HEK293 (cell line): ENCODE data around the gene MYOZ3.

Source experiments
- CTCF ChIA-PET: fragments of 350-600 bp; formaldehyde crosslinking; extraction: SDS; loops from one replicate; lab custom pipeline; 2021; ENCODE audit warnings: antibody characterized with exemption; lab: Yijun Ruan, JAX
- POLR2A ChIA-PET: fragments of 300-600 bp; formaldehyde crosslinking; extraction: SDS; loops from one replicate; lab custom pipeline; 2020; ENCODE audit warnings: antibody characterized with exemption, inconsistent platforms; lab: Yijun Ruan, JAX
- H3K27ac ChIP-seq: fragments of 200-500 bp; sonication (Bioruptor generic); 2 replicates; pipeline ENCODE4 v1.5.1; 2014; ENCODE audit warnings: low read depth, low read length, control low read depth, inconsistent platforms; ENCODE audit errors: extremely low read depth
- H3K36me3 ChIP-seq, 2 experiments: fragments of 200-500 bp in 1 of 2; sonication (Bioruptor generic) in 1 of 2; 1 replicate in 1 of 2; 2 replicates in 1 of 2; pipeline ENCODE4 v1.5.1; 2014 to 2017; ENCODE audit warnings: inconsistent platforms in 2 of 2, low read length in 2 of 2; ENCODE audit not compliant: control insufficient read depth in 2 of 2, insufficient read depth in 1 of 2
- H3K4me1 ChIP-seq: fragments of 200-500 bp; sonication (Bioruptor generic); 2 replicates; pipeline ENCODE4 v1.5.1; 2014; ENCODE audit warnings: mild to moderate bottlenecking, low read length, inconsistent platforms; ENCODE audit not compliant: control insufficient read depth, insufficient read depth
- H3K4me3 ChIP-seq: 2 replicates; pipeline ENCODE4 v1.5.1; 2011; ENCODE audit warnings: low read depth, mild to moderate bottlenecking, control low read depth, low read length, moderate library complexity
- H3K9me3 ChIP-seq: fragments of 200-500 bp; sonication (Bioruptor generic); 2 replicates; pipeline ENCODE4 v1.5.1; 2014; ENCODE audit warnings: low read depth, low read length, inconsistent platforms; ENCODE audit not compliant: control insufficient read depth, insufficient read depth
- FEZF1 ChIP-seq: fragments of 450-650 bp; formaldehyde crosslinking; IDR thresholded peaks from 2 replicates; pipeline ENCODE4 v1.5.1; 2016; ENCODE audit warnings: missing biosample characterization, missing genetic modification characterization
- GLIS1 ChIP-seq: fragments of 450-650 bp; formaldehyde crosslinking; IDR thresholded peaks from 2 replicates; pipeline ENCODE4 v1.5.1; 2016; ENCODE audit warnings: missing biosample characterization, missing genetic modification characterization
- HOXD13 ChIP-seq: sonication (generic); formaldehyde crosslinking; IDR thresholded peaks from 2 replicates; pipeline ENCODE4 v1.8.0; 2022; ENCODE audit warnings: missing genetic modification reagents, borderline replicate concordance
- KLF16 ChIP-seq: fragments of 450-650 bp; formaldehyde crosslinking; IDR thresholded peaks from 2 replicates; pipeline ENCODE4 v1.5.1; 2017; ENCODE audit warnings: missing biosample characterization, missing genetic modification characterization
- KLF8 ChIP-seq: fragments of 450-650 bp; formaldehyde crosslinking; IDR thresholded peaks from 2 replicates; pipeline ENCODE4 v1.5.1; 2016; ENCODE audit warnings: missing biosample characterization, missing genetic modification characterization
- OSR2 ChIP-seq: fragments of 450-650 bp; formaldehyde crosslinking; IDR thresholded peaks from 2 replicates; pipeline ENCODE4 v1.5.1; 2016; ENCODE audit warnings: missing biosample characterization, missing genetic modification characterization
- SALL2 ChIP-seq: fragments of 450-650 bp; formaldehyde crosslinking; IDR thresholded peaks from 2 replicates; pipeline ENCODE4 v1.5.0; 2017; ENCODE audit warnings: missing biosample characterization, mild to moderate bottlenecking, missing genetic modification characterization, borderline replicate concordance
- WT1 ChIP-seq: fragments of 450-650 bp; formaldehyde crosslinking; IDR thresholded peaks from 2 replicates; pipeline ENCODE4 v1.5.1; 2016; ENCODE audit warnings: missing biosample characterization, missing genetic modification characterization
- ZNF529 ChIP-seq: fragments of 450-650 bp; formaldehyde crosslinking; IDR thresholded peaks from 2 replicates; pipeline ENCODE4 v1.5.1; 2017; ENCODE audit warnings: missing genetic modification characterization, missing biosample characterization; ENCODE audit not compliant: insufficient replicate concordance
- ZNF571 ChIP-seq: fragments of 450-650 bp; formaldehyde crosslinking; IDR thresholded peaks from 2 replicates; pipeline ENCODE4 v1.5.0; 2017; ENCODE audit warnings: missing biosample characterization, missing genetic modification characterization
- ZNF629 ChIP-seq: fragments of 450-650 bp; formaldehyde crosslinking; IDR thresholded peaks from 2 replicates; pipeline ENCODE4 v1.5.1; 2017; ENCODE audit warnings: missing biosample characterization, missing genetic modification characterization
- ZNF843 ChIP-seq: fragments of 450-650 bp; formaldehyde crosslinking; IDR thresholded peaks from 2 replicates; pipeline ENCODE4 v1.5.1; 2016; ENCODE audit warnings: missing biosample characterization, missing genetic modification characterization
- ZXDB ChIP-seq: fragments of 450-650 bp; formaldehyde crosslinking; IDR thresholded peaks from 2 replicates; pipeline ENCODE4 v1.5.1; 2016; ENCODE audit warnings: missing biosample characterization, missing genetic modification characterization
- TF ChIP-seq, protein P1 (sequence below): fragments of 450-650 bp; formaldehyde crosslinking; optimal IDR thresholded peaks from 2 replicates; pipeline ENCODE3; 2016; ENCODE audit warnings: missing biosample characterization, mild to moderate bottlenecking, missing genetic modification characterization
- TF ChIP-seq, protein P2 (sequence below): fragments of 450-650 bp; formaldehyde crosslinking; IDR thresholded peaks from 2 replicates; pipeline ENCODE4 v1.5.1; 2017; ENCODE audit warnings: missing biosample characterization, missing genetic modification characterization
- TF ChIP-seq, protein P3 (sequence below): fragments of 450-650 bp; formaldehyde crosslinking; IDR thresholded peaks from 2 replicates; pipeline ENCODE4 v1.5.1; 2016; ENCODE audit warnings: missing biosample characterization, missing genetic modification characterization
- TF ChIP-seq, protein P4 (sequence below): fragments of 450-650 bp; formaldehyde crosslinking; IDR thresholded peaks from 2 replicates; pipeline ENCODE4 v1.5.1; 2016; ENCODE audit warnings: missing biosample characterization, missing genetic modification characterization
- TF ChIP-seq, protein P5 (sequence below): fragments of 450-650 bp; formaldehyde crosslinking; IDR thresholded peaks from 2 replicates; pipeline ENCODE4 v1.5.1; 2016; ENCODE audit warnings: missing biosample characterization, missing genetic modification characterization
- TF ChIP-seq, protein P6 (sequence below): fragments of 450-650 bp; formaldehyde crosslinking; IDR thresholded peaks from 2 replicates; pipeline ENCODE4 v1.5.1; 2017; ENCODE audit warnings: missing biosample characterization, missing genetic modification characterization
- TF ChIP-seq, protein P7 (sequence below): fragments of 450-650 bp; formaldehyde crosslinking; IDR thresholded peaks from 2 replicates; pipeline ENCODE4 v1.5.1; 2016; ENCODE audit warnings: missing biosample characterization, missing genetic modification characterization

MYOZ3 gene

DNA sequence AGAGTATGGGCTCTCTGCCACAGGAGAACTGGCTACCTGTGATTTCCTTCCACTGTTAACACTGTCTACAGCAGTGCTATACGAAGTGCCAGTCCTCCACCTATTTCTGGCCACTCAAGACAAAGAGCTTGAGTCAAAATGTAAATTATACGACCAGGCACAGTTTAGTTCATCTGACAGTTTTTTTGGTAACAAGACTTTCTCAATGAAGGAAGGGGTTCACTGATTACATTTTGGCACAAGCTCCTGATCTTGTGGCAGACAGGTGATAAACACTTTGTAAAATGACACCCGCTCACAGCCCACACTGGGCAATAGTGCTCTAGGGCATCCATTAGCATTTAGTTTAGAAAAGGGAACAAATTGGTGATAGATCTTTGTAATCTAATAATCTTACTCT is 31.2 kb downstream of the MYOZ3 start:
- ChIA-PET CTCF (no interaction called here), POLR2A (interaction anchor here (0.6 to 1.0 kb wide), 2 partner anchors 8 to 50 kb away, joined by 3 read pairs; partner anchors contain the start of gene RBM22)
- Histone ChIP-seq H3K9me3 (no peaks in the 10 kb centered on the region), H3K27ac (no peak overlapping the region), H3K36me3 (peaks cover 61 to 78% of the 10 kb centered on the region in 2 experiments), H3K4me3 (no peak overlapping the region), H3K4me1 (peaks cover 10% of the 10 kb centered on the region)
- TF ChIP-seq ZNF529 (tag by site-specific recombination): no peak
- TF ChIP-seq, protein P1, sequence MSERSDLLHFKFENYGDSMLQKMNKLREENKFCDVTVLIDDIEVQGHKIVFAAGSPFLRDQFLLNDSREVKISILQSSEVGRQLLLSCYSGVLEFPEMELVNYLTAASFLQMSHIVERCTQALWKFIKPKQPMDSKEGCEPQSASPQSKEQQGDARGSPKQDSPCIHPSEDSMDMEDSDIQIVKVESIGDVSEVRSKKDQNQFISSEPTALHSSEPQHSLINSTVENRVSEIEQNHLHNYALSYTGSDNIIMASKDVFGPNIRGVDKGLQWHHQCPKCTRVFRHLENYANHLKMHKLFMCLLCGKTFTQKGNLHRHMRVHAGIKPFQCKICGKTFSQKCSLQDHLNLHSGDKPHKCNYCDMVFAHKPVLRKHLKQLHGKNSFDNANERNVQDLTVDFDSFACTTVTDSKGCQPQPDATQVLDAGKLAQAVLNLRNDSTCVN (tag by site-specific recombination): no peak
- TF ChIP-seq, protein P2, sequence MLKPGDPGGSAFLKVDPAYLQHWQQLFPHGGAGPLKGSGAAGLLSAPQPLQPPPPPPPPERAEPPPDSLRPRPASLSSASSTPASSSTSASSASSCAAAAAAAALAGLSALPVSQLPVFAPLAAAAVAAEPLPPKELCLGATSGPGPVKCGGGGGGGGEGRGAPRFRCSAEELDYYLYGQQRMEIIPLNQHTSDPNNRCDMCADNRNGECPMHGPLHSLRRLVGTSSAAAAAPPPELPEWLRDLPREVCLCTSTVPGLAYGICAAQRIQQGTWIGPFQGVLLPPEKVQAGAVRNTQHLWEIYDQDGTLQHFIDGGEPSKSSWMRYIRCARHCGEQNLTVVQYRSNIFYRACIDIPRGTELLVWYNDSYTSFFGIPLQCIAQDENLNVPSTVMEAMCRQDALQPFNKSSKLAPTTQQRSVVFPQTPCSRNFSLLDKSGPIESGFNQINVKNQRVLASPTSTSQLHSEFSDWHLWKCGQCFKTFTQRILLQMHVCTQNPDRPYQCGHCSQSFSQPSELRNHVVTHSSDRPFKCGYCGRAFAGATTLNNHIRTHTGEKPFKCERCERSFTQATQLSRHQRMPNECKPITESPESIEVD (tag by site-specific recombination): no peak
- TF ChIP-seq, all 188 proteins: peak for 0

DNA sequence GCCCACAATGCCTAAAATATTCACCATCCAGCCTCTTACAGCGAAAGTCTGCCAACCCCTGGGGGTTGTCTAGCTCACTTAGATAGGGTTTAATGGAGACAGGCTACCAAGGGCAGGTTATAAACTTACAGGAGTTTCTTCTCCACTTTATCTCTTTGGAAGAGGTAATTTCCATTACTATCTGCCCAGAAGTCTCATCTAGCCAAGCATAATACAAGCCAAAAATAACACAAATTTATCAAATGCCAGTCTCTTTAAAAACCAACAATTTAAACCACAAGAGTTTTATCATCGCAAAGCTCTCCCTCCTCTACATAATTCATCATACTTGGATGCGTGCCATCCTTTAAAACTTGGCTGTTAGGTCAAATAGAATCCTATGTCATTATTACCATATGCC is 33.6 kb downstream of the MYOZ3 start:
- peaks cover 70 to 93% of the 10 kb centered on the region in 2 experiments for H3K36me3 ChIP-seq
- peak overlapping the region; percentile 1; the same call in 1 of the 2 replicates for H3K27ac ChIP-seq
- TF ChIP-seq KLF16 (tag by site-specific recombination) (peak; percentile 50; the same call in 1 of the 2 replicates), WT1 (tag by site-specific recombination) (peak; percentile 35; the same call in 1 of the 2 replicates), KLF8 (tag by site-specific recombination) (peak; percentile 67), HOXD13 (CRISPR knock-in tag) (no peak), FEZF1 (tag by site-specific recombination) (peak; percentile 63), ZXDB (tag by site-specific recombination) (peak; percentile 95), ZNF629 (tag by site-specific recombination) (0 out of 2 replicates have a peak, but pooled peaks have one; percentile 18), OSR2 (tag by site-specific recombination) (peak; percentile 86), ZNF843 (peak; percentile 84), SALL2 (tag by site-specific recombination) (no peak), ZNF571 (tag by site-specific recombination) (no peak), GLIS1 (tag by site-specific recombination) (peak; percentile 57)
- TF ChIP-seq, protein P3, sequence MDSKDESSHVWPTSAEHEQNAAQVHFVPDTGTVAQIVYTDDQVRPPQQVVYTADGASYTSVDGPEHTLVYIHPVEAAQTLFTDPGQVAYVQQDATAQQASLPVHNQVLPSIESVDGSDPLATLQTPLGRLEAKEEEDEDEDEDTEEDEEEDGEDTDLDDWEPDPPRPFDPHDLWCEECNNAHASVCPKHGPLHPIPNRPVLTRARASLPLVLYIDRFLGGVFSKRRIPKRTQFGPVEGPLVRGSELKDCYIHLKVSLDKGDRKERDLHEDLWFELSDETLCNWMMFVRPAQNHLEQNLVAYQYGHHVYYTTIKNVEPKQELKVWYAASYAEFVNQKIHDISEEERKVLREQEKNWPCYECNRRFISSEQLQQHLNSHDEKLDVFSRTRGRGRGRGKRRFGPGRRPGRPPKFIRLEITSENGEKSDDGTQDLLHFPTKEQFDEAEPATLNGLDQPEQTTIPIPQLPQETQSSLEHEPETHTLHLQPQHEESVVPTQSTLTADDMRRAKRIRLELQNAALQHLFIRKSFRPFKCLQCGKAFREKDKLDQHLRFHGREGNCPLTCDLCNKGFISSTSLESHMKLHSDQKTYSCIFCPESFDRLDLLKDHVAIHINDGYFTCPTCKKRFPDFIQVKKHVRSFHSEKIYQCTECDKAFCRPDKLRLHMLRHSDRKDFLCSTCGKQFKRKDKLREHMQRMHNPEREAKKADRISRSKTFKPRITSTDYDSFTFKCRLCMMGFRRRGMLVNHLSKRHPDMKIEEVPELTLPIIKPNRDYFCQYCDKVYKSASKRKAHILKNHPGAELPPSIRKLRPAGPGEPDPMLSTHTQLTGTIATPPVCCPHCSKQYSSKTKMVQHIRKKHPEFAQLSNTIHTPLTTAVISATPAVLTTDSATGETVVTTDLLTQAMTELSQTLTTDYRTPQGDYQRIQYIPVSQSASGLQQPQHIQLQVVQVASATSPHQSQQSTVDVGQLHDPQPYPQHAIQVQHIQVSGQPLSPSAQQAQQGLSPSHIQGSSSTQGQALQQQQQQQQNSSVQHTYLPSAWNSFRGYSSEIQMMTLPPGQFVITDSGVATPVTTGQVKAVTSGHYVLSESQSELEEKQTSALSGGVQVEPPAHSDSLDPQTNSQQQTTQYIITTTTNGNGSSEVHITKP (tag by site-specific recombination): peak; percentile 77
- TF ChIP-seq, protein P4, sequence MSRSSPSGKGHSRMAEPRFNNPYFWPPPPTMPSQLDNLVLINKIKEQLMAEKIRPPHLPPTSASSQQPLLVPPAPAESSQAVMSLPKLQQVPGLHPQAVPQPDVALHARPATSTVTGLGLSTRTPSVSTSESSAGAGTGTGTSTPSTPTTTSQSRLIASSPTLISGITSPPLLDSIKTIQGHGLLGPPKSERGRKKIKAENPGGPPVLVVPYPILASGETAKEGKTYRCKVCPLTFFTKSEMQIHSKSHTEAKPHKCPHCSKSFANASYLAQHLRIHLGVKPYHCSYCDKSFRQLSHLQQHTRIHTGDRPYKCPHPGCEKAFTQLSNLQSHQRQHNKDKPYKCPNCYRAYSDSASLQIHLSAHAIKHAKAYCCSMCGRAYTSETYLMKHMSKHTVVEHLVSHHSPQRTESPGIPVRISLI (tag by site-specific recombination): no peak
- TF ChIP-seq, protein P5, sequence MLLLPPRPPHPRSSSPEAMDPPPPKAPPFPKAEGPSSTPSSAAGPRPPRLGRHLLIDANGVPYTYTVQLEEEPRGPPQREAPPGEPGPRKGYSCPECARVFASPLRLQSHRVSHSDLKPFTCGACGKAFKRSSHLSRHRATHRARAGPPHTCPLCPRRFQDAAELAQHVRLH (tag by site-specific recombination): peak; percentile 56; the same call in 1 of the 2 replicates
- TF ChIP-seq, protein P6, sequence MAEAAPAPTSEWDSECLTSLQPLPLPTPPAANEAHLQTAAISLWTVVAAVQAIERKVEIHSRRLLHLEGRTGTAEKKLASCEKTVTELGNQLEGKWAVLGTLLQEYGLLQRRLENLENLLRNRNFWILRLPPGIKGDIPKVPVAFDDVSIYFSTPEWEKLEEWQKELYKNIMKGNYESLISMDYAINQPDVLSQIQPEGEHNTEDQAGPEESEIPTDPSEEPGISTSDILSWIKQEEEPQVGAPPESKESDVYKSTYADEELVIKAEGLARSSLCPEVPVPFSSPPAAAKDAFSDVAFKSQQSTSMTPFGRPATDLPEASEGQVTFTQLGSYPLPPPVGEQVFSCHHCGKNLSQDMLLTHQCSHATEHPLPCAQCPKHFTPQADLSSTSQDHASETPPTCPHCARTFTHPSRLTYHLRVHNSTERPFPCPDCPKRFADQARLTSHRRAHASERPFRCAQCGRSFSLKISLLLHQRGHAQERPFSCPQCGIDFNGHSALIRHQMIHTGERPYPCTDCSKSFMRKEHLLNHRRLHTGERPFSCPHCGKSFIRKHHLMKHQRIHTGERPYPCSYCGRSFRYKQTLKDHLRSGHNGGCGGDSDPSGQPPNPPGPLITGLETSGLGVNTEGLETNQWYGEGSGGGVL (tag by site-specific recombination): peak; percentile 75
- TF ChIP-seq, protein P7, sequence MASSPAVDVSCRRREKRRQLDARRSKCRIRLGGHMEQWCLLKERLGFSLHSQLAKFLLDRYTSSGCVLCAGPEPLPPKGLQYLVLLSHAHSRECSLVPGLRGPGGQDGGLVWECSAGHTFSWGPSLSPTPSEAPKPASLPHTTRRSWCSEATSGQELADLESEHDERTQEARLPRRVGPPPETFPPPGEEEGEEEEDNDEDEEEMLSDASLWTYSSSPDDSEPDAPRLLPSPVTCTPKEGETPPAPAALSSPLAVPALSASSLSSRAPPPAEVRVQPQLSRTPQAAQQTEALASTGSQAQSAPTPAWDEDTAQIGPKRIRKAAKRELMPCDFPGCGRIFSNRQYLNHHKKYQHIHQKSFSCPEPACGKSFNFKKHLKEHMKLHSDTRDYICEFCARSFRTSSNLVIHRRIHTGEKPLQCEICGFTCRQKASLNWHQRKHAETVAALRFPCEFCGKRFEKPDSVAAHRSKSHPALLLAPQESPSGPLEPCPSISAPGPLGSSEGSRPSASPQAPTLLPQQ: peak; percentile 79
- ChIA-PET CTCF (interaction anchor here (0.5 to 1.5 kb wide), 2 partner anchors 77 to 134 kb away, joined by 3 to 7 read pairs; no protein-coding TSS in a partner anchor), POLR2A (interaction anchor here (0.6 to 1.7 kb wide), 3 partner anchors 41 to 102 kb away, joined by 3 to 5 read pairs (median 3); no protein-coding TSS in a partner anchor)
- H3K9me3 ChIP-seq: no peaks in the 10 kb centered on the region
- peaks cover 10% of the 10 kb centered on the region for H3K4me1 ChIP-seq
- no peak overlapping the region for H3K4me3 ChIP-seq
